Activated naive CD4-positive, alpha-beta T cell (primary cell): Measurements from ENCODE around the gene AASS.

Experiments
- DNase-seq, 4 experiments: peaks; one replicate each; lab custom pipeline; 2025; lab: John Stamatoyannopoulos, UW

AASS gene

DNA sequence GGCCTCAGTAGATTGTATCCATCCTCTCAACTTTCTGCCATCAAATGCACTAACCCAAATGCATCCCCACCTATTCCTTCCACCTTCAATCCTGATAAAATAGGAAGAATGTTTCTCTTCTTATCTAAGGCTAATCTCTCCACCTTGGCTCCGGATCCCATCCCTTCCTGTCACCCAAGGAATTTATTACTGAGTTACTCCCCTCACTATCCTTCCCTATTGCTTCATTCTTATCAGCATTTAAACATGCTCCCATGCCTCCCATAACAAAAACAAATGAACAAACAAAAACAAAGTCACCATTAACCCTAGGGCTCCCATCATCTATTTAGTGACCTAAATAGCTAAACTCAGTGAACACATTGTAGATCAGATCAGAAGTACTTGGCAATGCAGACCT is 25.3 kb downstream of the AASS start:
- DNase-seq: no peak

DNA sequence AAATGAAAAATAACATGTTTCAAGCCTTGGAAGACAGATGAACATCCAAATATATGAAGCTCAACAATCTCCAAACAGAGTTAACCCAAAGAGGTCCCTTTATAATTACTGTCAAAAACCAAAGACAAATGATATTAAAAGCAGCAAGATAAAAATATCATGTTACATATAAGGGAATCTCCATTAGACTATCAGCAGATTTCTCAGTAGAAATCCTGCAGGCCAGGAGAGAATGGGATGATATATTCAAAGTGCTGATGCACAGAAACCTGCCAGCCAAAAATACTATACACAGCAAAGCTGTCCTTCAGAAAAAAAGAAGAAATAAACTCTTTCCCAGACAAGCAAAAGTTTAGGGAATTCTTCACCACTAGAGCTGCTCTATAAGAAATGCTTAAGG is 41.0 kb downstream of the AASS start:
- DNase-seq: no peak

DNA sequence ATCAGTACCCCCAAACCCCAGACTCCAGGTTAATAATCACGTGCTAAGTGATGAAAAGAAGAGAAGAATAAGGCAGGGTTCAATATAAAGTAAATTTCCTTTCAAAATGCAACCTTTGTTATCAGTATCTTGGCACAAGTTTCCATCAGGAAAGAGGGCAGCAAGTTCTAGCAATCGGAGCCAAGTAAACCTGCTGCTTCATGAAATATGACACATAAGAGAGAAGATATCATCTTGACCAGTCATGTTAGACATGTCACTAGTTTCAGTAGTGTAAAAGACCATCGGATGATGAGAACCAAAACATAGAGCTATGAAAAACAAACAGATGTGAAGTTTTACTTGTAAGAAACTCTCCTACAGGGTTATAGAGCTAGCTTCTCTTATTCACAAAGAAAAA is 44.0 kb downstream of the AASS start:
- DNase-seq: no peak

DNA sequence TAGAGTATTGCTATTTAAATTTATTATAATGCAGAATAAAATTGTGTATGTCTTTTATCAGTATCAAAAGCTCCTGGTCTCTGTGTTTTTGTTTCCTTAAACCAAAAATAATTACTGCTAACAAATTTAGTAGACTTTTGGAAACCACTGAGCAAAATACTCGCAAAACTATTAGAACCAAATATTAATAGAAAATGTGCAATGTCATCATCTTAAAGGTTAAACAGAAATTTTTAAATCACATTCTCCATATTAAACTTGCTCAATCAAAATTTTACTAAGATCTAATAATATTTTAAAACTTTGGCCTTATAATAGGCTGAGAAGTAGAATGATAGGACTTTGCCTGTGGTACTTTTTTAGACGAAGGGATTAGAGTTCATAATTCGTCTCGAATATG is 48.4 kb downstream of the AASS start:
- DNase-seq: no peak

DNA sequence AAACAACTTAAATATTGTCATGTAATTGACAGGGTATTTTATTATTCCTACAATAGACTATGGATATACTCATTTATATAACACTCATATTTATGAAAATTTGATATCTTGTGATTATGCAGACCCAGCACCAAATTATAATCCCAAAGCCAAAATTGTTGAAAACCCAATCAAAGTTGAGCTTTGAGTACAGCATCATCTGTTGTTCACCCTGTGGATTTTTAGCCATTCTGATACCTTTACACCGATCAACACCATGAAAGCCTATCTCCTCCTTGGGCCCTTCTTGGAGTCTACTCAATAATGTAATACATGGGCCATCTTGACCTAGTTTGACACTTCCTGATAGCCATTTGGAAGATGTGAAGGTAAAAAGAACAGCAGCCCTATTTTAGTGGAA is 49.5 kb downstream of the AASS start:
- no peak for DNase-seq

DNA sequence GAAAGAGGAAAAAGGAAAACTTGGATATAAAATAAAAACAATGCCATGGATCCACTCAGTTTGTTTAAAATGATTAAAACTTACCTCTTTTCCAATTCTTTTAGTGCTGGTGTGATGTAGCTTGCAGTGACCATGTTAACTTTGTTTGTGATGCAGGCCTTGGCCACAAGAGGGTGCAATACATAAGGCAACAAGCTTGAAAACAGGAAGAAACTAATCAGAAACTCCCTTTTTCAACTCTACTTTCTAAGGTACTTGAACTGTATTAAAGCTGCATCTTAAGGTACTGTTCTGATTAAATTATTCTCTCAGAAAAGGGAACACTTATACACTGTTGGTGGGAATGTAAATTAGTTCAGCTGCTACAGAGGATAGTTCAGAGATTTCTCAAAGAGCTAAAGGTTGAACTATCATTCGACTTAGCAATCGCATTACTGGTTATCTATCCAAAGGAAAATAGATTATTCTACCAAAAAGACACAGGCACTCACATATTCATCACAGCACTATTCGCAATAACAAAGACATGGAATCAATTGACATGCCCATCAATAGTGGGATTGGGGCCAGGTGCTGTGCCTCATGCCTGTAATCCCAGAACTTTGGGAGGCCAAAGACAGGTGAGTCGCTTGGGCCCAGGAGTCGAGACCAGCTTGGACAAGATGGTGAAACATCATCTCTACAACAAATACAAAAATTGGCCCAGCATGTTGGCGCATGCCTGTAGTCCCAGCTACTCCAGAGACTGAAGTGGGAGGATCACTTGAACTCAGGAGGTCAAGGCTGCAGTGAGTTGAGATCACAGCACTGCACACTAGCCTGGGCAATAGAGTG is 50.9 kb downstream of the AASS start:
- DNase-seq: peak in 3 of 4 experiments; percentile 1 to 27 (median 9)

DNA sequence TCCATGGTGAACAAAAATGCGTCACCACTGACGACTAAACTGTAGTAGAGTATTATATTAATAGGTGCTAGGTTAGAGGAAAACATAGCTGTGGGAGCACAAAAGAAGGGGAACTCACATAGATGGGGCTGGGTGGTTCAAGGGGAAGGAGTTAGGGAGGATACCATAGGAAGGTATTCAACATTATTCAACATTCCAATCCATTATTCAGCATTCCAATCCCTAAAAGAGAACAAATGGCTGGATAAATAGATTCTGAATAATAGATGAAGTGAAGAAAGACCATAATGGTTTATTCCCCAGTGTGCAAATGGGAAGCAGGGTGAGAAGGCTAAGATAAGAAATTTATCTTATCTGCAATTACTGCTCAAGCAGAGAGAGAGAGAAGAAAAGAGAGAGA is 61.4 kb downstream of the AASS start:
- DNase-seq: no peak

DNA sequence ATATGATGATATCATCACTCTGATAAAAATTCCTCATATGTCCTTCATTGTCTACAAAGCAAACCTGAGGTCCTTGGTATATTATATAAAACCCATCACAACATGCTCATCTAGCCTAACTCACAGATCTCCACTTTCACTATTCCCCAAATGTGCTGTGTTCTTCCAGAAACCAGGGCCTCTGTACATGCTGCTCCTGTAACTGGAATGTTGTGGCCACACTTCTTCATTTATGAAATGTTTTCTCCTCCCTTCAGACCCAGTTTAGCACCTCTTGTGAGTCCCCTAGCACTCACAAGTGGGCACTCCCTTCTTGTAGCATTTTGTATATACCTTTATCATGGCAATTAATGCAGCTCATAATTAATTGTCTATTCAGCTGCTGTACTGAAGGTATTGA is 61.9 kb downstream of the AASS start:
- no peak for DNase-seq

DNA sequence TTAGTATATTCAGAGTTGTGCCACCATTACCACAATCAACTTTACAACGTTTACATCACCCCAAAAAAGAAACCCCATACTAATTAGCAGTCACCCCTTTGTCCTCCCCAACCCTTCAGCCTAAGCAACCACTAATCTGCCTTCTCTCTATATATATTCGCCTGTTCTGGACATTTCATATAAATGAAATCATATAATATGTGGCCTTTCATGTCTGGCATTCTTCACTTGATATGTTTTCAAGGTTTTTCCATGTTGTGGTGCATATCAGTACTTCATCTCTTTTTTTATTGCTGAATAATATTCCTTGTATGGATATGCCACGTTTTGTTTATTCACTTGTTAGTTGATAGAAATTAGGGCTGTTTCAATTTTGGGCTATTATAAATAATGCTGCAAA is 70.4 kb downstream of the AASS start:
- DNase-seq: no peak

DNA sequence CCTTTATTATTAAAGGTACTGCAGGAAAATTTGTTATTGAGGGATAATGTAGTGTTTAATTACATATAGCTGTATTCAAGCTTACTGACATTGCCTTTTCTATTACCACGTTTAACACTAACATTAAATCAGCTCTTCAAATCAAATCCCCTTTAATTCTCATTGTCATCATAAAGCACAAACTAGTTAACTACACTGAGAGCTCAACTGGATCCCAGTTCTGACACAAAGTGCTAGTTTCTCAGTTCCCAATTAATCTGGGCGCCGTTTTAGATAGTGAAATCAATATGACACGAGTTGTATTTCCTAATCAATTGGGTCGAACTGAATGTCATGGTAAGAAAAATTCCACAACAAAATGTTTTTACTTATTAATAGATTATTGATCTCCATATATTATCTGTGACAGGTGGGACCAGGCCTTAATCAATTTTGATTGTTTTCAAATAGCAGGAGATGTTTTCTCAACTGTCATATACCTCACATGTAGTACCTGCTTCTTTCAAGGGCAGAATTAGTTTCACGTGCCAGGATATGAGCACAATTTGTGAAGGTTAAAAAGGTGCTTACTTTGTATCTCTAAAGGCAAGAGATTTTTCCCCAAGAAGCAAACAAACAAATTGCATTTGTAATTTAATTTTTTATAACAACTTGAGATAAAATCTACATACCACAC is 71.0 kb downstream of the AASS start:
- no peak for DNase-seq

DNA sequence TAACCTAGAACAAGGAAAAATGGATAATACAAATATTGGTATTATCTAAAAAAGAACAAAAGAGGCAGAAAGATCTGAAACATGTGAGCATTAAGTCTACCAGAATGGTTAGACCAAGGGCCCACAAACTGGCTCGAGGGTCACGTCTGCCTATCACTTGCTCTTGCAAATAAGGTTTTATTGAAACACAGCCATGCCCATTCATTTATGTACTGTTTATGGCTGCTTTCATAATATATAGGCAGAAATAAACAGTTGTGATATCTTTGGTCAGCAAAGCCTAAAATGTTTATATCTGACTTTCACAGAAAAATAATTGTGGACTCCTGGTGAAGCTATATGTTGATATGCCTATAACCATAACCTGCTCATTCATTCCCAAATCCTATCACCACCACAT is 71.8 kb downstream of the AASS start:
- DNase-seq: no peak

DNA sequence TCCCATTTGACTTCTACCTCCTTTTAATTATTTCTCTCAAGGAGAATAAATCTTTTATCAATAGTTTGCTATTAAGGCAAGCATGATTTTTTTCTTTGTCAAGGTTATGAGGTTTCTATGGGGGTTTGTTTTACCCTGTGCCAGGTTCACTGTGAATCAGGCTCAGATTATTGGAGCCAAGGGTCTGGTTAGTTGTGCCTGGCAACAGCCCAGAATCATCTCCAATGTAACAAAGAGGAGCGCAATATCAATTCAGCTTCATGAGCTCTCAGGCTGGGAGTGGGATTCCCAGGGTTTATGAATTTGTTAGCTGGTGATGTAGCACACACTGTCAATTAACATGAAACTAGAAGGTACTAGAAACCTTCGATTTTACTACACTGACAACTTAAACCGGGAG is 73.2 kb downstream of the AASS start:
- no peak for DNase-seq

DNA sequence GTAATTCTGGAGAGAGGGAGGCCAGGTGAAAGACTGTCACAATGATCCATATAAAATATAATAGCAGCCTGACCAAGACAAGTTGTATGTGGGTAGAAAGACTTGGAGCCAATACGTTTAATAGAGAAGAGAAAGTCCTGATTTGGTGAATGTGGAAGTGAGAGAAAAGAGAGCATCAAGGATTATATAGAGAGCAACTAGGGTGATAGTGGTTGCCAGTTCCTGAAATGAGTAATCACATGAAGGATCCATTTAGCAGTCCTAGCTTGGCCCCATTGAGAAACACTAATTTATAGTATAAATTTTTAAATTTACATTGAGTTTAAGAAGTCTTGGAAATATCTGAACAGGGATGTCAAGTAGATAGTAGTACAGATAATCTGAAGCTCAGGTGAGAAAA is 74.0 kb downstream of the AASS start:
- DNase-seq: no peak

DNA sequence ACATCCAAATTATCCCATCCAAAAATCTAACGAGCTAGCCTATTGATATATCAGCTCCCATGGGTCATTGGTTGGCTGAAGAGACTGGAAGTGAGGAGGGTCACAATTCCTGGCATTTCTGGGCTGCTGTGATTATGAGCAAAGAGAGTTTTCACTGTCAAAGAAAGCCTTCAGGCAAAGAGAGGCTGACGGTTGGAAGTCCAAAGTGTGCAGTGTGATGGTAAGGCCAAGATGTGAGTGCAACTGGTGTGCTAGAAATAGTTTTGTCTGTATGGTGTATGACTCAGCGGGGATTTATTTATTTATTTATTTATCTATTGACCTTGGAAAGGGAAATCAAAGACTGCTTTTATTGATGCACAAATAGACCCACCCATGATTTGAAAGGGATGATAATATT is 75.0 kb downstream of the AASS start:
- DNase-seq: no peak

DNA sequence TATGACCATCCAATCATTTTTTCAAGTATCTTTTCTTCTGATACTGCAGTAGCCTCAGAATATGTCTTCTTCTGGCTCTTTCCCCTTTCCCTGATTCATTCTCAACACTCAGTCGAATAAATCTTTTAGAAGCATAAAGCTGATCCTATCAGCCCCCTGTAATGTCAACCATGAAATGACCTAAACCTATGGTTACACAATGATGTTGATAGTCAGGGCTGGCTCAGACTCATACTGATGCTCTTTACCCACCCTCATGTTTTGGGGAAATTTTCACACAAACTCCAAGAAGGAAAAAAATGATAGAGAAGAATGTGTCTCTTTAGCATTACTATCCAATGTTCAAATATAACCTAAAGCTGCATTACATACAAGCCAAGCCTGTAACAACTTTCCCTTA is 76.0 kb downstream of the AASS start:
- DNase-seq: no peak

DNA sequence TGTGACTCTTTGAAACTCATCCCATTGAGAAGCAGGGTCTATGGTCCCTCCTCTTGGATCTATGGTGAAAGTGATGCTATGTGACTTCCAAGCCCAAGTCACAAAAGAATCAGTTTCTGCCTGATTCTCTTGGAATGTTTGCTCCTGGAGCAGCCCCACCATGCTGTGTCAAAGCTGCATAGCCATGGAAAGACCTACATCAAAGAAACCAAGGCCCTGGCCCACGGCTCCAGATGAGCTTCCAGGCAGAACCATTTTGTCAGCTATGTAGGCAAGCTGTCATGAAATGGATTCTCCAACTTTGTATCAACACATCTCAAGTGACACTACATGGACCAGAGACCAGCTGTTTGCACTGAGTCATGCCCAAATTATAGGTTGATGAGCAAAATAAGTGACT is 77.0 kb downstream of the AASS start:
- no peak for DNase-seq

DNA sequence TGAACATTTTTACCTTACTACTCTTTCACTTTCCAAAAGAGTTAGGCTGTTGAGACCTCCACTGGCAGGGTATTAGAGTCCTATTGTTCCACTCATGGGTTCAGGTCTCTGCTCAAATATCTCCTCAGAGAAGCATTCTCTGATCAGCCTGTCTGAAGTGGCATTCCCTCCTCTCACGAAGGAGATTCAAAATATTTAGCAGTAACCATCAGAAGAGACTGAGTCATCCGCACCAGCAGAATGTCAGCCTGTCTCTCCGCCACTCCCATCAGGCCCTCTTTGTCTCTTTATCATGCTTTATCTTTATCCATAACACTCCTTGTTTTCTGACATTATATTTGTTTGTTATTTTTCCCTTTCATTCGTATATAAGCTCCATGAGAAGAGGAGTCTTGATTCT is 79.1 kb downstream of the AASS start:
- DNase-seq: no peak

DNA sequence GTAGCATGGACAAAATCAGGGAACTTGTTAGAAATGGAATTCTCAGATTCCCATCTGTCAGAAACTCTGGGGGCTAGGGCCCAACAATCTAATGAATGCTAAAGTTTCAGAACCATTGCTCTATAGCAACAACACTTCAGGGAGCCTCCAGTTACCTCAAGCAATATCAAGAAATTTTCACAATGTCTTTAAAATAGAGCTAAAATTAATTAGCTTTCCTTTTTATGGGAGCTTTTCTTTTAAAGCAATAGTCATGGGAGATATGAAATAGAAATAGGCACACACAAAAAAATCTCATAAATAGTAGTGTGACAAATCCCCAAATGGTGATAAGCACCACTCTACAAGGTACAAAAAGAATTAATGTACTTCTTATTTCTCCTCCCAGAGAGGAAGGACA is 80.9 kb downstream of the AASS start:
- DNase-seq: no peak

DNA sequence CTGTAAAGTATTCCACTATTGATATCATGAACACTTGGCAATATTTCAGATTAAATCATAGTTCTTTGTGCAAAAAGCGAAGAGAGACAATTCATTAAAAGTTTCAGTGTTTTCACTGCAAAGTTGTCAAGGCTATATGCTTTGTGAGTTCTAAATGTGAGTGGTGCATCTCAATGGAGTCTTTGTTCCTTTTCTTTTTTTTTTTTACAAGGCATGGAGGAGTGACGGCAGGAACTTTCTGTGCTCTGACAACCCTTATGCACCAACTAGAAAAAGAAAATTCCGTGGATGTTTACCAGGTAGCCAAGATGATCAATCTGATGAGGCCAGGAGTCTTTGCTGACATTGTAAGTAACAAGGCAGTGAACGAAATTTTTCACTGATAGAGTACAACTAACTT is 84.5 kb downstream of the AASS start:
- DNase-seq: no peak

DNA sequence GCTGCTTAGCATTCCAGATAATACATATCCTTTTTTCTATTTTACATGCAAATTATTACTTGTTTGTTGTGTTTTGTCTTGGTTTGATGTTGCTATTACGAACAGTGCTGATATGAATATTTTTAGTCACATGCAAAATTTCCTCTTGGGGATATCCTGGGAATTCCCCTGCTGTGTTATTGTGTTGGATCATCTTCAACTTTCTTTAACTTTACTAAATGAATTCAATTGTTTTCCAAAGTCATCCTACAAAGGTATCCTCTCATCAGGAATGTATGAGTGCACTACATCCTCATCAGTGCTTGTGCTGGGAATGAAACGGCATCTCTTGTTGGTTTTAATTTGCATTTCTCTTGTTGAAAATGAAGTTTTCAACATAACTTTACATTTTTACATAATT is 87.1 kb downstream of the AASS start:
- no peak for DNase-seq

DNA sequence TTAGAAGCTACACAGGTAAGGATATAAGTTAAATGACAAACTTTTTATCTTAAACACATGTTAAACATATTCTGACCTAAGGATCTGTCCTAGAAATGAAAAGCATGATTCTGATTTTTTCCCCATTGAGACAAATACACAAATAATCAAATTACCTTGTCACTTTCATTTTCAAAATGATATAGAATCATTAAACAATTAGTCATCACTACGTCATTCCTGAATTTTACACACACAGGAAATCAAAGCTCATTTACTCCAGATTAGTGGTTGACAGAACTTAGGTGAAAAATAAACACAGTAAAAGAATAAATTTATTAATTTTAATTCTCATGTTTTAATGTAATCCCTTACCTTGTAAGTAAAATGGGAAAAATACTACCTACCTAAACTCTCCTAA is 89.0 kb downstream of the AASS start:
- no peak for DNase-seq

DNA sequence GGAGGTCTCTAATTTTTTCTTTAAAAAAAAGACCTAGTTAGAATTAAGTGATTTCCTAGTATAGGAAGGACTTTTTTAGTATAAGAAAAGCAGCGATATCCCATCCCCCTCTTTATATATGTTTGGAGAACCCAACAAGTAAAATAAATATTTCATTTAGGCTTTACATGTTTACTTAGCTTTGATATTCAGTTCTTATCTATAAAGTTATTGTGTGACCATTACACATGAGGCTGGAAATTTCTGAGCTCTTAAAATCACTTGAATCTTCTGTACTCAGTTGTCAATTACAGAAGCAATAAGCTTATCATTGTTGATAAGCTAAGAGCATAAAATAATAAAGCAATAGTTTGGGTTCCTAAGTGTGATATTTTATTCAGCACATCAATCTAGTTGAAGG is 89.7 kb downstream of the AASS start:
- DNase-seq: no peak

DNA sequence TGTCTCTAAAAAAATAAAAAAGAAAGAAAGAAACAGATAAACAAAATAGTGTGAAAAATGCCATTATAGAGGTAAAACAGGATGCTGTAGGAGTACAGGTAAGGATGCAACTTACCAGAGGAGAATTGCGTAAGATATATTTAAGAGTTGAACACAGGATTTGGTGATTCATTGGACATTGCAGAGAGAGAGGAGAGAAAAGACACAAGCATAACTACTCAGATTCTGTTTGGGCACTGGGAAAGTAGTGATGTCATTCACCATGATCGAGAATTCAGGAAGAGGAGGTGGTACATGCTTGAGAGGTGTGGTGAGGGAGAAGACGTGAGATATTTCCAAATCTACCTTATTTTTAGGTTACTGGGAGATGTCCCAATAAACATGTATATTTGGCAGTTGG is 97.6 kb downstream of the AASS start:
- DNase-seq: no peak

DNA sequence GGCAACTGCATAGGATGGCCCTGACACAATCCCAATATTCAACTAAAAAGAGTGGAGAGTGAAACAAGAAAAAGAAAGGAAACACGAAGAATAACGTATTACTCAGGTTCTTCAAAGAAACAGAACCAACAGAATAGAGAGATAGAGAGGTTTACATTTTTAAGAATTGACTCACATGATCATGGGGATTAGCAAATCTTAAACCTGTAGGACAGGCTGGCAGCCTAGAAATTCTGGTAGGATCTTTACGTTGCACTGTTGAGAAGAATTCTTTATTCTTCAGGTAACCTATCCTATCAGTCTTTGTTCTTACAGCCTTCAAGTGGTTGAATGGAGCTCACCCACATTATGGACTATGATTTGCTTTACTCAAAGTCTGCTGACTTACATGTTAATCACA is 103.9 kb downstream of the AASS start:
- DNase-seq: no peak
